Activated CD8-positive, alpha-beta memory T cell treated with anti-CD3 and anti-CD28 coated beads for 4 hours (primary cell): ENCODE results near the gene DRD4.
"Not testable (repeated sequence)": the region's sequence is repeated elsewhere in the genome, so short reads cannot be mapped to it uniquely, and the experiment has no call there.

ENCODE experiments used
- DNase-seq, 2 donors: peaks; one replicate each; pipeline ENCODE4 v3.0.0-alpha.2; 2020; ENCODE audit warnings: low read depth in 2 of 2

Gene DRD4

DNA sequence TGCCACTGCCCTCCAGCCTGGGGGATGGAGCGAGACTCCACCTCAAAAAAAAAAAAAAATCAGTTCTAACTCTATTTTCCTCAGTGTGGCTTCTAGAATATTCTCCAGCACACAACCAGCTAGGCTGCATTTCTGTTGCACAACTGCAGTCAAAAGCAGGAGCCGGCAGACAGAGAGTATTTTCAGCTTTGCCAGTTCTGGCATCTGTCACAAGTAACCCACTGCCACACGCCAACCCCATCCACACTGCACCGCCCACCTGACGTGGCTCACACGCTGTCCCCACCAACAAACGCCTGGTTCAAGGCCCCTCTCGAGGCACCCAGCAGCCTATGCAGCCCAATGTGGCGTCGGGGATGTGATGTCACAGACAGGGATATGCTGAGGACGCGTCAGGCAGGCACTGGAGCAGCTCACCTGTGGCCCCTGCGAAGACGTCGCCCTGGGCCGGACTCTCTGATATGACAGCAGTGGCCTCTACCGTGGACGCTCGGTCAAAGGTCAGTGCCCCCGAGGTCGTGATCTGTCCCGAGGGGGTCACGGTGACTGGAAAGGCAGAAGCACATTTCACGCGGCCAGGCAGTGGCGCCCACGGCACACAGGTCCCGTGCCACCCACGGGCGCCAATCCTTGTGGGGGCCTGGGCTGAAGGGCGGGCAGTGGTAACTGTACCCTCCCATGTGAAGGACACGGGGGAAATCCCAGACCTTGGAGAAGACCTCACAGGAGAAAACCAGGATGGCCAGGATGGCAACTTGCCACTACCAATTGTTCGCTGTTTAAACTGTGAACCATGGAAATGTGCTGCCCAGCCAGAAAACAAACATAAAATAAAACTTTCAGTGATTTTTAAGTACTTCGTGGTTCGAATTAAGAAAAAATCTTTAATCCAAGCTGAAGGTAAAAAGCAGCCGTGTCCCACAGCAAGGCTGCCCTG is 42.5 kb downstream of the DRD4 start:
- DNase-seq, result no peak

DNA sequence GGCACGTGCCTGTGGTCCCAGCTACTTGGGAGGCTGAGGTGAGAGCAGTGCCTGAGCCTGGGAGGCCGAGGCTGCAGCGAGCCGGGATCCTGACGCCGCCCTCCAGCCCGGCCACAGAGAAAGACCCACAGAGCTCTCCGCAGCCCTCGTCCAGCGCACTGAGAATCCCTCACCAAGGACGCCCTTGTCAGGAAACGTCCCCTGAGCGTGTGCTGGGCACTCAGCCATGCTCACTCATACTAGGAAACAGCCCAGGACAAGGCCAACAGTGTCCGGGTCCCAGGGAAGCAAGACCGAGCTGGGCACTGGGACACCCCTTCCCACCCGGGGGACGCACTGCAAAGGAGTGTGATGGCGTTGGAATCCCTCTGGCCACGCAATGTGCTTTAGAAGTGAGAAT is 43.4 kb downstream of the DRD4 start:
- no peak for DNase-seq

DNA sequence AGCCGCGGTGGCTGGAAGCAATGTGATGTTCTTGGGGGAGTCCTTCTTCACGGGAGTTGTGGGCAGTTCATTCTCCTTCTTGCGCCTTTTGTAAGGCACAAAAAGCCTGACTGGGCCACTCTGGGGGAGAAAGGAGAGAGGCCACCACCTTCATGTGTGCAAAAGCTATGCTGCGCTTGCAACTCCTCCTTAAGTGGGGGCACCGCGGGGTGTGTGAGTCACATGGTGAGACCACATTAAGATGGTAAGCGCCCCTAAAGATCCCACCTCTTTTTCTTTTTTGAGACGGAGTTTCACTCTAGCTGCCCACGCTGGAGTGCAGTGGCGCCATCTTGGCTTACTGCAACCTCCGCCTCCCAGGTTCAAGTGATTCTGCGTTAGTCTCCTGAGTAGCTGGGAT is 43.9 kb downstream of the DRD4 start:
- no peak for DNase-seq

DNA sequence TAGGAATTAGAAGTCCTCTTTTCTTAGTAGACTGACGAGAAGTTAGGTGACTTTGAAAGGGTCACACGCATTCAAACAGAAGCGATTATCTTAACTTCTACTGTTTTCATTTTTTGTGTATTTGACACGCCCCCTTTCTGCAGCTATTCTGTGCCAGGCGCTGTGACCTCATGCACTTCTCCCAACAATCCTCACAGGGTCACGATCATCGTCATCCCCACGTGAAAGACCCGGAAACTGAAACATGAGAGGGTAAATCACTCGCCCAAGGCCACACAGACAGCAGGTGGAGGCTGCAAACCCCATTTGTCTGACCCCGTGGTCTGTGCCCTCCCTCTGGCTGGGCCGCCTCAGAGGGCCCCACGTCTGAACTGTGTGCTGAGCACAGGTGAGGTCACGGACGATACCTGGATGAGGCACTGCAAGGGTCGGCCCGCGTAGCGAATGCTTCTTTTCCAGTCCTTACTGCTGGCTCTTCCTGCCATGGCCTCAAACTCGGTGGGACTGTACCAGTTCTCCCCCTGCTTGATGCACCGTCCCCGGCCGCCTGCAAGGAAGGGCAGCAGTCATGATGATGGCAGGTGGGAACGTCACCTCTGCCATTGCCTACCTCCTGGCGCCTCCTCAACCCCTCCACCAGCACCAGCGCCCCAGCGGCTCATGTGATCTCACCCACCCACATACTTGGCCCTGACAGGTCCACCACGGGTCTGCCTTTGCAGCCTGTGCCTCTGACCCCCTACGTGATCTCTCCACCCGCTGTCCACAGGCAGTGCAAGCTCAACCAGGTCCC is 49.6 kb downstream of the DRD4 start:
- DNase-seq, result no peak

DNA sequence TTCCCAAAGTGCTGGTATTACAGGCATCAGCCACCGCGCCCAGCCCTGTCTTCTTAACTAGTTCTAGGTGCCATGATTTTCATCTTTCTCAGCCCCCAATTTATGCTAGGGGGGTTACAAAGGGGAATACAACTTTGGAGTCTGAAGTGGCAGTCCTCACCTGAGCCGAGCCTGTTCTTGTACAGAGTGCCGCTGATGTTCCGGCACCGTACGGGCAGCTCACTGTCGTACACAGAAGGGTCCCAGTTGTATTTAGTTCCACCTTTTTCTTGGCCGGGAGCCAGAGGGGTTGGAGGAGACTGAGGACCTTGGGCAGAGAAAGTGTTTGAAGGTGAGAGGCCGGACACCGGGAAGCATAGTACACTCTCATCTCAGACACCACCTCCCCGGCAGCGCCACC is 50.7 kb downstream of the DRD4 start:
- DNase-seq, result no peak

DNA sequence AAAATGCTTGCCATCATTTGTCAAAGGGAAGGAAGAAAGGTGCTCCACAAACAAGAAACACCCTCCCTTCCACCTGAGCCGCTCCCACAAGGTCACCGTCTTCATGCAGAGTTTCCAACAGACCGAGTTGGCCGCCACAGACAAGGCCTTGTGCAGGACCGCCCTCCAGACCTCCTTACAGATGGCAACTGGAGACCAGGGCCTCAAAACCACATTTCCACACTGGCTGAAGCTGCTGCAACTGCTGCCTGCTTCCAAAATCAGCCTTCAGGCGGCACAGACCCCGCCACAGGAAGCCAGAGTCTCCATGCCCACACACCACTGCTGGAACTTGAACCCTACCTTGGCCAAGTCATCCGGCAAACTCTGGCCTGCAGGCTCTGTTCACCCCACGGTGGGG is 51.6 kb downstream of the DRD4 start:
- no peak for DNase-seq

DNA sequence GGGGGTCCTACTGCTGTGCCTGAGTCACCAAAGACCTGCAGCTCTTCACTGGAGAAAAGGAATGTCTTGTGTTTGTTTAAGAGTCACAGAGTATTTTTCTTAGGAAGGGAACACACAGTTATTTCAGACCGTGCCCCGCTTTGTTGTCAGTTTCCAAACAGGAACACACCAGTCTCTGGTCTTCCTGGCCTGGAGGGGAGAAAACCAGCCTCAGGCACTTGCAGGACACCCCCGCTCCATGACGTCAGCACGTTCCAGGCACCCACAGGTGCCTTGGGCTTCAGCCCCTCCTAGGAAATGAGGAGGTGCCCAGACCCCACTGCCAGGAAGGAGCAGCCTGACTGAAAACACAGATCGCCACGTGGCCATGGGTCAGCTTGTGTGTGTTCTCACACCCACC is 52.6 kb downstream of the DRD4 start:
- DNase-seq, result no peak

DNA sequence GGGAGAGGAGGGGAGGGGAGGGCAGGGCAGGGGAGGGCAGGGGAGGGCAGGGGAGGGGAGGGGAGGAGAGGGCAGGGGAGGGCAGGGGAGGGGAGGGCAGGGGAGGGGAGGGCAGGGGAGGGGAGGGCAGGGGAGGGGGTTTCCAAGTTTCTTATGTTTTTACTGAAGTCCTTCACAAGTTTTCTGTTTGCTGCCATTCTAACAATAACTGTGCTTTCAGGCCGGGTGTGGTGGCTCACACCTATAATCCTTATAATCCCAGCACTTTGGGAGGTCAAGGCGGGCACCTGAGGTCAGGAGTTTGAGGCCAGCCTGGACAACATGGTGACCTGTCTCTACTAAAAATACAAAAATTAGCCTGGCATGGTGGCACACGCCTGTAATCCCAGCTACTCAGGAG is 53.2 kb downstream of the DRD4 start:
- not testable (repeated sequence) for DNase-seq
